HepG2 (cell line): ENCODE data around the gene ARID5B. TPM values are rescaled to one million over a fixed set of nuclear protein-coding genes. Genes with fewer than 3 reads are reported as not detected.

Source experiments
- BRF2 ChIP-seq: sonication (generic); formaldehyde crosslinking; IDR thresholded peaks from 2 replicates; pipeline ENCODE4 v1.8.1; 2022; ENCODE audit warnings: mild to moderate bottlenecking, missing genetic modification reagents
- EEA1 ChIP-seq: sonication (generic); formaldehyde crosslinking; IDR thresholded peaks from 2 replicates; pipeline ENCODE4 v1.5.1; 2020; ENCODE audit warnings: mild to moderate bottlenecking, missing genetic modification reagents, borderline replicate concordance
- EHMT2 ChIP-seq: fragments of 200-600 bp; sonication (generic); IDR thresholded peaks from 2 replicates; pipeline ENCODE4 v1.7.0; 2017; ENCODE audit warnings: antibody characterized with exemption, low read depth, low read length, borderline replicate concordance
- FOXK2 ChIP-seq: fragments of 450-650 bp; IDR thresholded peaks from 2 replicates; pipeline ENCODE4 v1.6.1; 2016
- GLMP ChIP-seq: sonication (generic); formaldehyde crosslinking; IDR thresholded peaks from 2 replicates; pipeline ENCODE4 v1.9.0; 2021; ENCODE audit warnings: missing genetic modification reagents, mild to moderate bottlenecking, borderline replicate concordance
- HES4 ChIP-seq: sonication (generic); formaldehyde crosslinking; IDR thresholded peaks from 2 replicates; pipeline ENCODE4 v1.9.0; 2021; ENCODE audit warnings: mild to moderate bottlenecking, missing genetic modification reagents, borderline replicate concordance
- HMGA1 ChIP-seq: sonication (generic); formaldehyde crosslinking; conservative IDR thresholded peaks from 2 replicates; pipeline ENCODE4 v1.4.0; 2020; ENCODE audit warnings: missing genetic modification reagents
- POGK ChIP-seq: sonication (generic); formaldehyde crosslinking; conservative IDR thresholded peaks from 2 replicates; pipeline ENCODE4 v1.8.0; 2022; ENCODE audit warnings: mild to moderate bottlenecking, moderate library complexity, missing genetic modification reagents
- RFX3 ChIP-seq: IDR thresholded peaks from 2 replicates; pipeline ENCODE4 v1.6.1; 2016; ENCODE audit warnings: missing biosample characterization, missing genetic modification reagents
- SPEN ChIP-seq: sonication (generic); formaldehyde crosslinking; IDR thresholded peaks from 2 replicates; pipeline ENCODE4 v1.5.1; 2020; ENCODE audit warnings: low read depth, mild to moderate bottlenecking, missing genetic modification reagents
- THAP11 ChIP-seq: IDR thresholded peaks from 2 replicates; pipeline ENCODE4 v1.6.1; 2016; ENCODE audit warnings: missing biosample characterization, missing genetic modification reagents
- TMF1 ChIP-seq: sonication (generic); formaldehyde crosslinking; IDR thresholded peaks from 2 replicates; pipeline ENCODE4 v1.8.1; 2022; ENCODE audit warnings: low read depth, missing genetic modification reagents
- ZNF20 ChIP-seq: sonication (generic); formaldehyde crosslinking; IDR thresholded peaks from 2 replicates; pipeline ENCODE4 v1.4.0; 2020; ENCODE audit warnings: mild to moderate bottlenecking, moderate library complexity, missing genetic modification reagents
- ZNF276 ChIP-seq: sonication (generic); formaldehyde crosslinking; IDR thresholded peaks from 2 replicates; pipeline ENCODE4 v1.4.0; 2020; ENCODE audit warnings: mild to moderate bottlenecking, low read depth, missing genetic modification reagents
- ZNF281 ChIP-seq: sonication (generic); formaldehyde crosslinking; IDR thresholded peaks from 2 replicates; pipeline ENCODE4 v1.4.0; 2020; ENCODE audit warnings: missing genetic modification reagents, borderline replicate concordance
- ZNF296 ChIP-seq: sonication (generic); formaldehyde crosslinking; conservative IDR thresholded peaks from 2 replicates; pipeline ENCODE4 v1.5.0; 2020; ENCODE audit warnings: mild to moderate bottlenecking, missing genetic modification reagents
- ZNF331 ChIP-seq: sonication (generic); formaldehyde crosslinking; IDR thresholded peaks from 2 replicates; pipeline ENCODE4 v1.4.0; 2020; ENCODE audit warnings: missing genetic modification reagents
- ZNF430 ChIP-seq: sonication (generic); formaldehyde crosslinking; IDR thresholded peaks from 2 replicates; pipeline ENCODE4 v1.9.0; 2021; ENCODE audit warnings: mild to moderate bottlenecking, missing genetic modification reagents
- ZNF564 ChIP-seq: sonication (generic); formaldehyde crosslinking; IDR thresholded peaks from 2 replicates; pipeline ENCODE4 v1.8.1; 2023; ENCODE audit warnings: mild to moderate bottlenecking, missing genetic modification reagents
- ZNF776 ChIP-seq: sonication (generic); formaldehyde crosslinking; IDR thresholded peaks from 2 replicates; pipeline ENCODE4 v1.4.0; 2020; ENCODE audit warnings: mild to moderate bottlenecking, missing genetic modification reagents
- ZNF879 ChIP-seq: sonication (generic); formaldehyde crosslinking; IDR thresholded peaks from 2 replicates; pipeline ENCODE4 v1.8.1; 2023; ENCODE audit warnings: missing genetic modification reagents
- ZZZ3 ChIP-seq: sonication (generic); formaldehyde crosslinking; IDR thresholded peaks from 2 replicates; pipeline ENCODE4 v1.4.0; 2020; ENCODE audit warnings: missing genetic modification reagents, mild to moderate bottlenecking, borderline replicate concordance
- polyA plus RNA-seq, 8 experiments: library from polyadenylated mRNA; depleted of rRNA in 3 of 8; stranded (reverse) in 7 of 8; unstranded in 1 of 8; fragments of >200 nt; fragmentation: Illumina TruSeq in 4 of 8; extraction: Trizol in 4 of 8; gene quantifications; 2 replicates each; pipeline versions ENCODE4 v1.2.1 to v1.2.3, GENCODE V29; 2011 to 2016; ENCODE audit warnings: low read depth in 4 of 8, missing spikeins in 1 of 8, mixed read lengths in 1 of 8; ENCODE audit not compliant: insufficient read depth in 1 of 8
- total RNA-seq, 5 experiments: library from RNA; depleted of rRNA; stranded (reverse); fragments of >200 nt; fragmentation: Illumina TruSeq; extraction: Trizol; gene quantifications; 2 replicates each; pipeline ENCODE4 v1.2.3, GENCODE V29; 2016; ENCODE audit warnings: low read depth in 1 of 5

The ARID5B gene
- total and polyA plus RNA-seq, 2 of the 13 experiments (the other 11 are each of a cell fraction or from before 2014, with no cell fraction given) = 6.2 to 21.1 TPM

GRCh38 chr10:62093863-62094291 lies 192.4 kb downstream of the ARID5B start (continued):
- TF ChIP-seq ZNF281 (CRISPR knock-in tag) (peak; percentile 56; the same call in 1 of the 2 replicates), ZNF331 (peak; percentile 75; the same call in 1 of the 2 replicates), SPEN (no peak), ZNF430 (CRISPR knock-in tag) (no peak), RFX3 (no peak), BRF2 (no peak), ZNF276 (no peak), EHMT2 (no peak; the same call in 1 of the 2 replicates), ZNF879 (CRISPR knock-in tag) (no peak), GLMP (CRISPR knock-in tag) (no peak), FOXK2 (no peak), HES4 (CRISPR knock-in tag) (no peak), ZNF20 (CRISPR knock-in tag) (no peak), POGK (CRISPR knock-in tag) (no peak), TMF1 (CRISPR knock-in tag) (no peak), ZNF776 (CRISPR knock-in tag) (no peak), HMGA1 (CRISPR knock-in tag) (no peak), THAP11 (CRISPR knock-in tag) (peak; percentile 46; the same call in 1 of the 2 replicates), ZNF296 (CRISPR knock-in tag) (no peak), EEA1 (CRISPR knock-in tag) (no peak), ZZZ3 (CRISPR knock-in tag) (no peak), ZNF564 (no peak)
